Memory B cell (primary cell): ENCODE data around the gene SCN1B.

ENCODE experiments used
- ATAC-seq: fragments of 150-1000 bp; cut with Tn5 transposase; 2 replicates; pipeline ENCODE4 v1.10.0; 2021; ENCODE audit warnings: low read depth, mild to moderate bottlenecking, moderate library complexity
- DNase-seq, 2 donors: peaks; one replicate each; pipeline ENCODE4 v3.0.0; 2022; ENCODE audit warnings: low spot score in 2 of 2
- H3K27ac Mint-ChIP-seq: one replicate; pipeline ENCODE4 v1.8.0; 2022; ENCODE audit warnings: mild to moderate bottlenecking, moderate library complexity, mixed read lengths
- H3K27me3 Mint-ChIP-seq: one replicate; pipeline ENCODE4 v1.8.0; 2022; ENCODE audit warnings: mixed read lengths
- H3K36me3 Mint-ChIP-seq: one replicate; pipeline ENCODE4 v1.8.0; 2022; ENCODE audit warnings: mild to moderate bottlenecking, mixed read lengths
- H3K4me1 Mint-ChIP-seq: one replicate; pipeline ENCODE4 v1.8.0; 2022; ENCODE audit warnings: mixed read lengths
- H3K4me3 Mint-ChIP-seq: one replicate; pipeline ENCODE4 v1.8.0; 2022; ENCODE audit warnings: mild to moderate bottlenecking, moderate library complexity, mixed read lengths
- H3K9me3 Mint-ChIP-seq: one replicate; pipeline ENCODE4 v1.8.0; 2022; ENCODE audit warnings: mixed read lengths

Gene SCN1B

DNA sequence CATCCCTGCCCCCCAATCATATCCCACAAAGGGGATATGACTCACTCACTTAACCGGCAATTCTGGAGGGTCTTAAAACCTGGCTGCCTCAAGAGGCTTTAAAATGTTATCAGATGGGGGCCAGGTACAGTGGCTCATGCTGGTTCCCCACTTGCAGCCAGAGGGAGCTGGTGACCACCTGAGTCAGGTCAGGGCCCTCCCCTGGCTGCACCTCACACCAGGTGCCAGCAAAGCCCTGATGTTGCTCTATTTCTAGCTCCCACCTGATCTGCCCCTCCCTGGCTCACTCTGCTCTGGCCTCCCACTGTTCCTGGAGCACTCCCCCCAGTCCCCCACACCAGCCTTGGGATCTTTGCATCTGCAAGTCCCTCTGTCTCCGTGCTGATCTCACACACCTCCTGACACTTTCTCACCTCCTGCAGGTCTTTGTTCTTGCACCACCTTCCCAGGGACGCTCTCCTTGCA, 25.5 kb downstream of the SCN1B start:
- Mint-ChIP-seq H3K36me3 (no peaks in the 10 kb centered on the region), H3K4me1 (peaks cover 4% of the 10 kb centered on the region), H3K4me3 (no peak overlapping the region), H3K27me3 (peaks cover 6% of the 10 kb centered on the region), H3K27ac (no peak overlapping the region), H3K9me3 (no peaks in the 10 kb centered on the region)
- ATAC-seq (peak; percentile 90), DNase-seq (no peak)

DNA sequence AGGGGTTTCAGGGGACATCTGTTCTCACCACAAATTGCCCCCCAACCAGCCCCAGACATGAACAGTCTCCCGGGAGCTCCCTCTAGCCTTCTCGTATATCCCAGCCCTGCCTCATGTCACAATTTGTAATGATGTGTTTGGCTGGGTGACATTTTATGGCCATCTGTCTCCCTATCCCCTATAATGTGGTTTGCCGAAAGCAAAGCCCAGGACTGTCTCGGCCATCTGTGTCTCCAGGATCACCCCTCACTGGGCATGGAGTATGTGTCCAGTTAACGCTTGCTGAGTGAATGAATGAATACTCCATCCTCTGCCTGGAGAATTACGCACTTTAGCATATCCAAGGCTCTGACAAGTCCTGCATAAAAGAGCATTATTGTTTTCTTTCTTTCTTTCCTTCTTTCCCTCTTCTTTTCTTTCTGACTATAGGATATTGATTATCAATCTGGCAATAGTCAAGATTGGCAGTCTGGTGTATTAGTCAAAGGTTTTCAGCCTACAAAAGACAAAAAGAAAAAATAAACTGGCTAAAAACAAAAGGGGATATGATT, 26.3 kb downstream of the SCN1B start:
- H3K36me3 Mint-ChIP-seq, result no peaks in the 10 kb centered on the region

DNA sequence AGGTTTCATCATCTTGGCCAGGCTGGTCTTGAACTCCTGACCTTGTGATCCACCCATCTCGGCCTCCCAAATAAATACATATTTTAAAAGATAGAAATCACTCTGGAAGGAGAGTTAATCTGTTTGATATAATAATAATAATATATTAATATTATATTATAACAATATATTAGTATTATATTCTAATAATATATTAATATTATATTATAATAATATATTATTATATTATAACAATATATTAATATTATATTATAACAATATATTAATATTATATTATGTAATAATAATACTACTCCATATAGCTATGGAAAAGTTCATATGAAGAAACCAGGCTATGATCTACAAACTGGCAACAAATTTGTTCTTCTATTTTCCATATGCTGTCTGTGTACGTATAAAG, 28.1 kb downstream of the SCN1B start:
- H3K36me3 Mint-ChIP-seq, result no peaks in the 10 kb centered on the region
- peaks cover 4% of the 10 kb centered on the region for H3K27me3 Mint-ChIP-seq
- ATAC-seq, result no peak
- no peak overlapping the region for H3K4me3 Mint-ChIP-seq
- H3K27ac Mint-ChIP-seq, result no peak overlapping the region
- H3K9me3 Mint-ChIP-seq, result no peaks in the 10 kb centered on the region
- no peak for DNase-seq
- H3K4me1 Mint-ChIP-seq, result peaks cover 4% of the 10 kb centered on the region

More for the DNA sequence above, 26.3 kb downstream of the SCN1B start:
- ATAC-seq, result no peak
- H3K9me3 Mint-ChIP-seq, result no peaks in the 10 kb centered on the region
- no peak for DNase-seq
- peaks cover 6% of the 10 kb centered on the region for H3K27me3 Mint-ChIP-seq
- H3K4me1 Mint-ChIP-seq, result peaks cover 4% of the 10 kb centered on the region
- no peak overlapping the region for H3K27ac Mint-ChIP-seq
- no peak overlapping the region for H3K4me3 Mint-ChIP-seq

DNA sequence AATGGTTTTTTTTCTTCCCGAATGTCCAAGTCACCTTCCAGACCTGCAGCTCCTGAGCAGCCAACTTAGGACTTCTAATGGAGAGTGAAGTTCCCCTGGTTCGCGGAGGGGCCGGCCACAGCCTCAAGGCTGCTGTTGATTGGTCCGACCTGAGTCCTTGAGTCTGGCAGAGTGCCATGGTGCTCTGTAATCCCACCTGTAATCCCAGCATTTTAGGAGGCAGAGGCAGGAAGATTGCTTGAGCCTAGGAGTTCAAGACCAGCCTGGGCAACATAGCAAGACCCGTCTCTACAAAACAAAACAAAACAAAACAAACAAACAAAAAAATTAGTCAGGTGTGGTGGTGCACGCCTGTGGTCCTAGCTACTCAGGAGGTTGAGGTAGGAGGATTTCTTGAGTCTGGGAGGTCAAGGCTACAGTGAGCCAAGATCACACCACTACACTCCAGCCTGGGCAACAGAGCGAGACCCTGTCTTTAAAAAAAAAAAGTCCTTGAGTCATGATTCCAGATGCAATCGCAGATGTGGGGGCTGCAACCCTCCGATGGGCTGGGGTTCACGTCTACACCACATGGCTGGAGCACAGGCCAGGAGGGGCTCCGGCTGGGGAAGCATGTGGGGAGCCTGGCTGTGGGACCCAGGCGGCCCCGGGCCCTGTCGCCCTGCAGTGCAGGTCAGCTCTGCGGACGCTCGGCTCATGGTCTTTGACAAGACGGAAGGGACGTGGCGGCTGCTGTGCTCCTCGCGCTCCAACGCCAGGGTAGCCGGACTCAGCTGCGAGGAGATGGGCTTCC, 28.9 kb downstream of the SCN1B start:
- DNase-seq (no peak), ATAC-seq (no peak)
- Mint-ChIP-seq H3K36me3 (no peaks in the 10 kb centered on the region), H3K27me3 (peaks cover 4% of the 10 kb centered on the region), H3K27ac (no peak overlapping the region), H3K4me1 (peaks cover 4% of the 10 kb centered on the region), H3K9me3 (no peaks in the 10 kb centered on the region), H3K4me3 (no peak overlapping the region)

DNA sequence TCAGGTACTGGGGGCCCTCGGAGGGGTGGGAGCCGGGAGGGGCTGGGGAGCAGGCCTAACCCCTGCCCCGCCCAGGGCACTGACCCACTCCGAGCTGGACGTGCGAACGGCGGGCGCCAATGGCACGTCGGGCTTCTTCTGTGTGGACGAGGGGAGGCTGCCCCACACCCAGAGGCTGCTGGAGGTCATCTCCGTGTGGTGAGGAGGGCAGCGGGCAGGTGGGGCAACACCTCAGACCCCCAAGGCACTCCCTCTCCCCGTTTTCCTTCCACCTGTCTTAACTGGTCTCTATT, 29.5 kb downstream of the SCN1B start:
- H3K36me3 Mint-ChIP-seq, result no peaks in the 10 kb centered on the region
- no peak overlapping the region for H3K27ac Mint-ChIP-seq
- no peak overlapping the region for H3K4me3 Mint-ChIP-seq
- no peaks in the 10 kb centered on the region for H3K9me3 Mint-ChIP-seq
- DNase-seq, result no peak
- peaks cover 4% of the 10 kb centered on the region for H3K4me1 Mint-ChIP-seq
- peaks cover 4% of the 10 kb centered on the region for H3K27me3 Mint-ChIP-seq
- no peak for ATAC-seq

DNA sequence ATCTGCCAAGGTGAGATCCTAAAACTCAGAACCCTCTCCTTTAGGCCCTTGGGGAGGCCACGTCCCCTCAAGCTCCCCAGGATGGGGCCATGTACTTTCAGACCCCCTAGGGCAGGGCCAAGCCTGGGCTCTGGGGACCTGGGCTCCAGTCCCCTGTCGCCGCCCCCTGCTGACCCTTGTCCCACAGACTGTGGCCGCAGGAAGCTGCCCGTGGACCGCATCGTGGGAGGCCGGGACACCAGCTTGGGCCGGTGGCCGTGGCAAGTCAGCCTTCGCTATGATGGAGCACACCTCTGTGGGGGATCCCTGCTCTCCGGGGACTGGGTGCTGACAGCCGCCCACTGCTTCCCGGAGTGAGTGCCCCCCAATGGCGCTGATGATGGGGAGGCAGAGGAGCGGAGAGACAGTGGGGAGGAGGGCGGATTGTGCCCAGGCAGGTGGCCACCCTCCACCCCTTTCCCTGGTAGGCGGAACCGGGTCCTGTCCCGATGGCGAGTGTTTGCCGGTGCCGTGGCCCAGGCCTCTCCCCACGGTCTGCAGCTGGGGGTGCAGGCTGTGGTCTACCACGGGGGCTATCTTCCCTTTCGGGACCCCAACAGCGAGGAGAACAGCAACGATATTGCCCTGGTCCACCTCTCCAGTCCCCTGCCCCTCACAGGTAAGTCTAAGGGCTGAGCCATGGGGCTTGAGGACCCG, 30.0 kb downstream of the SCN1B start:
- Mint-ChIP-seq H3K27ac (no peak overlapping the region), H3K4me1 (peaks cover 4% of the 10 kb centered on the region), H3K36me3 (no peaks in the 10 kb centered on the region), H3K27me3 (peaks cover 4% of the 10 kb centered on the region), H3K4me3 (no peak overlapping the region), H3K9me3 (no peaks in the 10 kb centered on the region)
- DNase-seq (no peak), ATAC-seq (no peak)

DNA sequence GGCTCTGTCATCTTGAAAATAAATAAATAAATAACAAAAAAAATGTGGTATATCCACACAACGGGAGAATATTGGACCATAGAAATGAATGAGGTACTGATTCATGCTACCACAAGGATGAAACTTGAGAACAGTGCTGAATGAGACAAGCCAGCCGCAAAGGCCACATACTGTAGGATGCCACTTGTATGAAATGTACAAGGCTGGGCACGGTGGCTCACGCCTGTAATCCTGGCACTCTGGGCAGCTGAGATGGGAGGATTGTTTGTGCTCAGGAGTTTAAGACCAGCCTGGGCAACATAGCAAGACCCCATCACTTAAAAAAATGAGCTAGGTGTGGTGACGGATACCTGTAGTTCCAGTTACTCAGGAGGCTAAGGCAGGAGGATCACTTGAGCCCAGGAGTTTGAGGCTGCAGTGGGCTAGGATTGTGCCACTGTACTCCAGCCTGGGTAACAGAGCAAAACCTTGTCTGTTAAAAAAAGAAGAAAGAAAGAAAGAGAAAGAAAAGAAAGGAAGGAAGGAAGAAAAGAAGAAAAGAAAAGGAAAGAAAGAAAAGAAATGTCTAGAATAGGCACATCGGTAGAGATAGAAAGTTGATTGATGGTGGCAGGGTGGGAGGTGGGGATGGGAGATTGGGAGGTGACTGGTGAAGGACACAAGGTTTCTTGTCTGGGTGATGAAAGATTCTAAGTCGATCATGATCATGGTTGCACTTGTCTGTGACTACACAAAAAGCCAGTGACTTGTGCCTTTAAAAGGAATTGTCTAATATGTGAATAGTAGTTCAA, 31.5 kb downstream of the SCN1B start:
- H3K4me1 Mint-ChIP-seq, result peaks cover 1% of the 10 kb centered on the region
- DNase-seq (no peak), ATAC-seq (no peak)
- H3K4me3 Mint-ChIP-seq, result no peak overlapping the region
- H3K9me3 Mint-ChIP-seq, result no peaks in the 10 kb centered on the region
- H3K27me3 Mint-ChIP-seq, result no peaks in the 10 kb centered on the region
- H3K27ac Mint-ChIP-seq, result no peak overlapping the region
- H3K36me3 Mint-ChIP-seq, result no peaks in the 10 kb centered on the region

GRCh38 chr19:35062942-35063341, 32.7 kb downstream of the SCN1B start:
- Mint-ChIP-seq H3K27ac (no peak overlapping the region), H3K4me3 (no peak overlapping the region), H3K27me3 (no peaks in the 10 kb centered on the region), H3K9me3 (no peaks in the 10 kb centered on the region), H3K4me1 (peaks cover 6% of the 10 kb centered on the region), H3K36me3 (no peaks in the 10 kb centered on the region)
- DNase-seq, result no peak
- no peak for ATAC-seq

DNA sequence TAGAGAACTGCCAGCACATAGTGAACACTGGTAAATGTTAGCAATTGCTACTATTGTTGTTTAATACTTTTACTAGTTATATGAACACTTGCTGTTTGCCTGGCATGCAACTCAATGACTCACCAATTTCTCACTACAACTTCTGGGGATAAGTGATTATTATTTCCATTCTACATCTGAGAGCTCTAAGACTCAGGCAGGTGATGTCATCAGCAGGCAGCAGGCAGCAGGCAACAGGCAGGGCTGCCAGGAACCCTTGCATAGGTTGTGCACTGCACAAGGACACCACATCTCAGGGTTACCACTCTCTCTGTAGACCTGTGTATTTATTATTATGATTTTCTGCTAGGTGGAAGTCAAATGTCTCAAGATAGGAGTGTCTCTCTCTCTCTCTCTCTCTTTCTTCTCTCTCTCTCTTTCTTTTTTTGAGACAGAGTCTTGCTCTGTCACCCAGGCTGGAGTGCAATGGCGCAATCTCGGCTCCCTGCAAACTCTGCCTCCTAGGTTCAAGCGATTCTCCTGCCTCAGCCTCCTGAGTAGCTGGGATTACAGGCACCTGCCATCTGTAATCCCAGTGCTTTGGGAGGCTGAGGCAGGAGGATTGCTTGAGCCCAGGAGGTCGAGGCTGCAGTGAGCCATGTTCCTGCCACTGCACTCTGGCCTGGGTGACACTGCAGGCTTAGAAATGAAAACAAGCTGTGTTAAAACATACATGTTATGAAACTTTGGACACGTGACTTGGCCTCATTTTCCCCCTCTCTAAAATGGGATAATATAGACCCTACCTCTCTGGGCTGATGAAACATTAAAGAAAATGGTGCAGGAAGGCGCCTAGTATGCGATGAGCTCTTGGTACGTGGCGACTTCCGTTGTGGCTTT, 33.9 kb downstream of the SCN1B start:
- Mint-ChIP-seq H3K9me3 (no peaks in the 10 kb centered on the region), H3K36me3 (no peaks in the 10 kb centered on the region), H3K27ac (no peak overlapping the region), H3K4me3 (no peak overlapping the region), H3K27me3 (no peaks in the 10 kb centered on the region), H3K4me1 (peaks cover 6% of the 10 kb centered on the region)
- DNase-seq, result no peak
- ATAC-seq, result no peak

DNA sequence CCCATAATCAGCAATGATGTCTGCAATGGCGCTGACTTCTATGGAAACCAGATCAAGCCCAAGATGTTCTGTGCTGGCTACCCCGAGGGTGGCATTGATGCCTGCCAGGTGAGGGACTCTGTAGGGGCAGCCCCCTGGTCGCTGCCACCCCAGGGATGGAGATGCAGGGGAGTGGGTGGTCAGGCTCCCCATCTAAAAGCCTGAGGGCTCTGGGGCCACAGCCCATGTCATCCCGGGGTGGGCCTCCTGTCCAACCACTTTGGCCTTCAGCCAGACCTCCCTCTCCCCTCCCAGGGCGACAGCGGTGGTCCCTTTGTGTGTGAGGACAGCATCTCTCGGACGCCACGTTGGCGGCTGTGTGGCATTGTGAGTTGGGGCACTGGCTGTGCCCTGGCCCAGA, 35.3 kb downstream of the SCN1B start:
- no peaks in the 10 kb centered on the region for H3K9me3 Mint-ChIP-seq
- H3K27me3 Mint-ChIP-seq, result no peaks in the 10 kb centered on the region
- no peak for DNase-seq
- ATAC-seq, result no peak
- no peak overlapping the region for H3K27ac Mint-ChIP-seq
- H3K36me3 Mint-ChIP-seq, result no peaks in the 10 kb centered on the region
- H3K4me1 Mint-ChIP-seq, result peaks cover 10% of the 10 kb centered on the region
- H3K4me3 Mint-ChIP-seq, result no peak overlapping the region

GRCh38 chr19:35066121-35066520, 35.9 kb downstream of the SCN1B start:
- no peaks in the 10 kb centered on the region for H3K9me3 Mint-ChIP-seq
- ATAC-seq (no peak), DNase-seq (no peak)
- H3K4me3 Mint-ChIP-seq, result no peak overlapping the region
- no peaks in the 10 kb centered on the region for H3K27me3 Mint-ChIP-seq
- H3K27ac Mint-ChIP-seq, result no peak overlapping the region
- no peaks in the 10 kb centered on the region for H3K36me3 Mint-ChIP-seq
- H3K4me1 Mint-ChIP-seq, result peaks cover 10% of the 10 kb centered on the region

DNA sequence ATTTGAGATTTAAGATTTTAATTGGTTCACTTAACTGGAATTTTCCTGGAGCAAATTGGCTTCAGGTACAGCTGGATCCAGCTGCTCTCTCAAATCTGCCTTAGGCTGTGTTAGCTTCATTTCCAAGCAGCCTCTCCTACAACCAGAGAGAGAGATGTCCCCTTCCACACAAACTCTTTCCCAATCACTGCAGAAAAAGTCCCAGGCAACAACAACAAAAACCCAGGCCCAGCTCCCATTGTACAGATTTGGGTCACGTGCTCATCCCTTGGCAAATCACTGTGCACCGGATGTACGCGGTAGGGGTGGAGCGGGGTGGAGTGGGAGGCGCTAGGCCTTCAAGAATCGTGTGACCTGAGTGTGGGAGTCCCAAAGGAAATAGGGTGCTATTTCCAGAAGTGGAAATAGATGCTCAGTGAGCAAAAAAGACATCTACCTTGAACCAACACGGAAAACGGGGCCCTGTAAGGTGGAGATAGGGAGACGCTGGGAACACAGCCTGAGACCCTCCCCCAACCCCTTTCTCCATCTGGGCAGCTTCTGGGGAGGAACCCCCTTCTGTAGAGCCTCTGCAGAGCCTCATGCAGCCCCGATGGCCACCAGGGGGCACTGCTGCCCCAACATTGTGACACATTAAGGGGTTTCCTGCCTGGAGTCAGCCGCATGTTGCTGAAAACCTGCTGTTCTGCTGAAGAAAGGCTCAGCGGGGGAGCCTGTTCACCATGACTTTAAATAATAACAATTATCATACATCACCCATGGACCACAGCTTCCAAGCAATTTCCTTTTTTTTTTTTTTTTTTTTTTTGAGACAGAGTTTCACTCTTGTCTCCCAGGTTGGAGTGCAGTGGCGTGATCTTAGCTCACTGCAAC, 36.7 kb downstream of the SCN1B start:
- Mint-ChIP-seq H3K4me1 (peaks cover 10% of the 10 kb centered on the region), H3K36me3 (no peaks in the 10 kb centered on the region), H3K4me3 (no peak overlapping the region), H3K27me3 (no peaks in the 10 kb centered on the region), H3K9me3 (no peaks in the 10 kb centered on the region), H3K27ac (no peak overlapping the region)
- ATAC-seq (peak; percentile 92), DNase-seq (peak; percentile 91 to 95)
